GM12878 (cell line): ENCODE results near the gene GABRP. TPM values are rescaled to one million over a fixed set of nuclear protein-coding genes. Genes with fewer than 3 reads are reported as not detected.
"Not testable (repeated sequence)": the region's sequence is repeated elsewhere in the genome, so short reads cannot be mapped to it uniquely, and the experiment has no call there.

Experiments
- ATAC-seq: fragments of 200-7000 bp; cut with Tn5 transposase; 3 replicates; pipeline ENCODE4 v1.9.1; 2020; ENCODE audit warnings: mild to moderate bottlenecking, moderate library complexity
- BruUV-seq: library from RNA; stranded (reverse); fragments of 400-500 nt; replicated peaks from 2 replicates; lab custom pipeline; 2021; lab: Mats Ljungman, UMichigan
- CTCF ChIA-PET: fragments of 300-600 bp; sonication (Branson Sonifier 250); formaldehyde crosslinking; extraction: SDS; loops from one replicate; lab custom pipeline; 2021; ENCODE audit warnings: inconsistent platforms; lab: Yijun Ruan, JAX
- POLR2A ChIA-PET: fragments of 350-600 bp; formaldehyde crosslinking; extraction: SDS; loops from one replicate; lab custom pipeline; 2021; ENCODE audit warnings: inconsistent platforms; lab: Charles Lee
- RAD21 ChIA-PET: fragments of 300-600 bp; sonication (Branson Sonifier 250); formaldehyde crosslinking; loops from one replicate; lab custom pipeline; 2023; ENCODE audit warnings: antibody characterized with exemption; ENCODE audit not compliant: unreplicated experiment; lab: Charles Lee
- SMC1A ChIA-PET: fragments of 300-600 bp; sonication (Branson Sonifier 250); formaldehyde crosslinking; loops from one replicate; lab custom pipeline; 2023; ENCODE audit not compliant: unreplicated experiment, uncharacterized antibody; lab: Charles Lee
- DNase-seq: peaks from one replicate; pipeline ENCODE4 v3.0.0-alpha.2; 2011; ENCODE audit warnings: low read depth, low spot score
- FAIRE-seq: peaks from 3 replicates; lab custom pipeline; 2011; peaks lifted over from hg19 to GRCh38; lab: Jason Lieb, UNC
- H2AFZ ChIP-seq: 2 replicates; pipeline ENCODE4 v1.6.0; 2011; ENCODE audit warnings: low read depth, low read length, control low read depth; ENCODE audit not compliant: control insufficient read depth
- H3K27ac ChIP-seq: 2 replicates; pipeline ENCODE4 v1.5.1; 2011; ENCODE audit warnings: control low read depth; ENCODE audit not compliant: control insufficient read depth, insufficient read depth
- H3K27me3 ChIP-seq, 2 experiments: replicated peaks in 1 of 2; 2 replicates each; pipeline versions ENCODE4 v1.6.0 to v1.6.1; 2011; ENCODE audit warnings: low read length in 1 of 2; ENCODE audit not compliant: control insufficient read depth in 2 of 2, insufficient read depth in 2 of 2
- H3K36me3 ChIP-seq, 2 experiments: 2 replicates each; pipeline ENCODE4 v1.5.1; 2011; ENCODE audit warnings: low read length in 1 of 2; ENCODE audit not compliant: control insufficient read depth in 2 of 2, insufficient read depth in 2 of 2
- H3K4me1 ChIP-seq: 2 replicates; pipeline ENCODE4 v1.6.1; 2011; ENCODE audit warnings: mild to moderate bottlenecking, low read length, moderate library complexity, mixed read lengths; ENCODE audit not compliant: control insufficient read depth, insufficient read depth
- H3K4me2 ChIP-seq: 2 replicates; pipeline ENCODE4 v1.6.0; 2011; ENCODE audit warnings: control low read depth; ENCODE audit not compliant: control insufficient read depth, insufficient read depth
- H3K4me3 ChIP-seq: fragments of 200-600 bp; sonication (generic); 2 replicates; pipeline ENCODE4 v1.5.1; 2016
- H3K79me2 ChIP-seq: 2 replicates; pipeline ENCODE4 v1.6.0; 2011; ENCODE audit warnings: low read length; ENCODE audit not compliant: control insufficient read depth, insufficient read depth
- H3K9ac ChIP-seq: 2 replicates; pipeline ENCODE4 v1.8.0; 2011; ENCODE audit warnings: low read length, control low read depth, mixed read lengths; ENCODE audit not compliant: control insufficient read depth, insufficient read depth
- H3K9me3 ChIP-seq: replicated peaks from 3 replicates; pipeline ENCODE4 v1.5.1; 2011; ENCODE audit warnings: mild to moderate bottlenecking, low read length; ENCODE audit not compliant: control insufficient read depth, insufficient read depth
- H4K20me1 ChIP-seq: 2 replicates; pipeline ENCODE4 v1.6.0; 2011; ENCODE audit not compliant: control insufficient read depth, insufficient read depth
- WGBS: methylation state at CpG from one replicate; pipeline ENCODE4 v1.1.6; 2016; ENCODE audit warnings: low lambda C conversion rate; ENCODE audit not compliant: insufficient replicate concordance, insufficient coverage; ENCODE audit errors: missing lambda C conversion rate; 5-methylcytosine and 5-hydroxymethylcytosine counted together
- in situ Hi-C: fragments of 300-500 bp; cut with MboI; formaldehyde crosslinking; loops from 9 replicates; pipeline ENCODE4 v1.14.3; 2018; ENCODE audit warnings: mixed read lengths
- intact Hi-C: fragments of 100-400 bp; cut with micrococcal nuclease; formaldehyde crosslinking; loops from one replicate; pipeline ENCODE4 v1.14.2; 2022; ENCODE audit not compliant: unreplicated experiment
- polyA plus RNA-seq, 11 experiments: library from polyadenylated mRNA; depleted of rRNA in 4 of 11; unstranded in 6 of 11; stranded (reverse) in 5 of 11; fragments of >200 nt; fragmentation: Nextera tagmentation in 4 of 11; fragmentation: Illumina TruSeq in 1 of 11; extraction: Ambion mirVana in 4 of 11; extraction: Trizol in 1 of 11; gene quantifications; 1 replicate in 1 of 11; 2 replicates in 10 of 11; pipeline versions ENCODE4 v1.2.1 to v1.2.3, GENCODE V29; 2011 to 2016; ENCODE audit warnings: inconsistent platforms in 2 of 11, missing spikeins in 2 of 11, low read depth in 1 of 11
- total RNA-seq, 4 experiments: library from RNA; depleted of rRNA in 3 of 4; stranded (reverse); fragments of >200 nt in 3 of 4; fragmentation: Illumina TruSeq in 1 of 4; extraction: Trizol in 1 of 4; gene quantifications; 2 replicates each; pipeline versions ENCODE4 v1.2.1 to v1.2.3, GENCODE V29; 2013 to 2021

GABRP gene
- total and polyA plus RNA-seq, 10 of the 15 experiments (the other 5 are each of a cell fraction or from before 2014, with no cell fraction given) = 0.04 TPM; not detected in 9

DNA sequence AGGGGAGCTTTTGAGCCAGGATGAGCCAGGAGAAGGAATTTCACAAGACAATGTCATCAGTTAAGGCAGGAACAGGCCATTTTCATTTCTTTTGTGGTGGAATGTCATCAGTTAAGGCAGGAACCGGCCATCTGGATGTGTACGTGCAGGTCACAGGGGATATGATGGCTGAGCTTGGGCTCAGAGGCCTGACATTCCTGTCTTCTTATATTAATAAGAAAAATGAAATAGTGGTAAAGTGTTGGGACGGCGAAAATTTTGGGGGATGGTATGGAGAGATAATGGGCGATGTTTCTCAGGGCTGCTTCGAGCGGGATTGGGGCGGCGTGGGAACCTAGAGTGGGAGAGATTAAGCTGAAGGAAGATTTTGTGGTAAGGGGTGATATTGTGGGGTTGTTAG is 21.2 kb upstream of the GABRP start:
- RAD21 ChIA-PET, H2AFZ ChIP-seq, H3K27ac ChIP-seq, H3K9ac ChIP-seq, FAIRE-seq, BruUV-seq, H3K4me3 ChIP-seq, H3K79me2 ChIP-seq, in situ Hi-C loops, DNase-seq, H3K4me2 ChIP-seq, SMC1A ChIA-PET, H3K4me1 ChIP-seq, H3K27me3 ChIP-seq, H3K9me3 ChIP-seq, POLR2A ChIA-PET, ATAC-seq, H4K20me1 ChIP-seq, intact Hi-C loops, CTCF ChIA-PET, H3K36me3 ChIP-seq: not testable (repeated sequence)
- WGBS = 78% methylated on average over 9 of the region's 9 CpGs

DNA sequence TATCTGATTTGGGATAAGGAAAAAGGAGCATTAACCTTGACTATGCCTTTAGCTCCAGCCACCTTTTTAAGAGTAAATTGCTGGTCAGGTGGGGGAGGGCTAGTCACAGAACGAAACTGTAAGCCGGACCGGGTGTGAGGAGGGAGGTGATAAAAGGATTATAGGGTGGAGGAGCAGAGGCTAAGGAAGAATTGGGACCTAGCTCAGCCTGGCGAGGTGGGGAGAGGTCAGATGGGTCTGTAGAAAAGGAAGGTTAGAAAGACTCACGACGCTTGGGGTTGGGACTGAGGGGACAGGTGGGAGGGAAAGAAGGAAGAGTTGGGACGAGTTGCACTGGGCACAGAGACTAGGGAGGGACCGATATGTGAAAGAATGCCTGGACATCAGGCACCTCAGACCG is 17.7 kb upstream of the GABRP start:
- BruUV-seq, H3K4me3 ChIP-seq, H3K27ac ChIP-seq, H3K79me2 ChIP-seq, H3K9me3 ChIP-seq, ATAC-seq, H3K4me1 ChIP-seq, RAD21 ChIA-PET, CTCF ChIA-PET, intact Hi-C loops, H4K20me1 ChIP-seq, SMC1A ChIA-PET, H3K36me3 ChIP-seq, H3K4me2 ChIP-seq, in situ Hi-C loops, H3K9ac ChIP-seq, H2AFZ ChIP-seq, DNase-seq, H3K27me3 ChIP-seq, FAIRE-seq, POLR2A ChIA-PET: not testable (repeated sequence)
- WGBS = 19% methylated on average over 9 of the region's 9 CpGs
